HG03457 (cell line): ENCODE data around the gene KAZN.

Experiments used
- ATAC-seq: cut with Tn5 transposase; IDR thresholded peaks from one replicate; pipeline ENCODE4 v1.9.1; 2021; ENCODE audit warnings: moderate number of reproducible peaks; ENCODE audit not compliant: unreplicated experiment

The KAZN gene

GRCh38 chr1:14844356-14844755 lies 245.9 kb downstream of the KAZN start:
- ATAC-seq = no peak

- ATAC-seq = no peak
Measured at GRCh38 chr1:14844923-14845617, 246.6 kb downstream of the KAZN start.

GRCh38 chr1:14845851-14846250 lies 247.4 kb downstream of the KAZN start:
- ATAC-seq = no peak

GRCh38 chr1:14846688-14847087 lies 248.2 kb downstream of the KAZN start:
- no peak for ATAC-seq

- ATAC-seq = no peak
Measured at GRCh38 chr1:14848203-14848602, 249.7 kb downstream of the KAZN start.

- no peak for ATAC-seq
Measured at GRCh38 chr1:14848625-14849024, 250.1 kb downstream of the KAZN start.

- ATAC-seq = no peak
Measured at GRCh38 chr1:14849038-14849437, 250.6 kb downstream of the KAZN start.

- ATAC-seq = no peak
Measured at GRCh38 chr1:14850563-14850962, 252.1 kb downstream of the KAZN start.

GRCh38 chr1:14851760-14852159 lies 253.3 kb downstream of the KAZN start:
- ATAC-seq = no peak

- no peak for ATAC-seq
Measured at GRCh38 chr1:14852291-14852690, 253.8 kb downstream of the KAZN start.

- ATAC-seq = no peak
Measured at GRCh38 chr1:14853518-14853917, 255.0 kb downstream of the KAZN start.

GRCh38 chr1:14855268-14855667 lies 256.8 kb downstream of the KAZN start:
- ATAC-seq = no peak

- ATAC-seq = no peak
Measured at GRCh38 chr1:14855801-14856200, 257.3 kb downstream of the KAZN start.

- ATAC-seq = no peak
Measured at GRCh38 chr1:14857436-14858195, 259.1 kb downstream of the KAZN start.

GRCh38 chr1:14862114-14862771 lies 263.8 kb downstream of the KAZN start:
- ATAC-seq = no peak

- ATAC-seq = no peak
Measured at GRCh38 chr1:14865106-14865505, 266.6 kb downstream of the KAZN start.

GRCh38 chr1:14866911-14867612 lies 268.6 kb downstream of the KAZN start:
- no peak for ATAC-seq

- no peak for ATAC-seq
Measured at GRCh38 chr1:14869187-14869586, 270.7 kb downstream of the KAZN start.

- no peak for ATAC-seq
Measured at GRCh38 chr1:14871218-14871970, 272.9 kb downstream of the KAZN start.

- ATAC-seq = no peak
Measured at GRCh38 chr1:14872762-14873161, 274.3 kb downstream of the KAZN start.

GRCh38 chr1:14873677-14874076 lies 275.2 kb downstream of the KAZN start:
- no peak for ATAC-seq
